GM12878 (cell line): ENCODE measurements around the gene MIA. TPM values are rescaled to one million over a fixed set of nuclear protein-coding genes. Genes with fewer than 3 reads are reported as not detected.

ENCODE experiments used
- ATAC-seq: fragments of 200-7000 bp; cut with Tn5 transposase; 3 replicates; pipeline ENCODE4 v1.9.1; 2020; ENCODE audit warnings: mild to moderate bottlenecking, moderate library complexity
- BruUV-seq: library from RNA; stranded (reverse); fragments of 400-500 nt; replicated peaks from 2 replicates; lab custom pipeline; 2021; lab: Mats Ljungman, UMichigan
- CTCF ChIA-PET: fragments of 300-600 bp; sonication (Branson Sonifier 250); formaldehyde crosslinking; extraction: SDS; loops from one replicate; lab custom pipeline; 2021; ENCODE audit warnings: inconsistent platforms; lab: Yijun Ruan, JAX
- POLR2A ChIA-PET: fragments of 350-600 bp; formaldehyde crosslinking; extraction: SDS; loops from one replicate; lab custom pipeline; 2021; ENCODE audit warnings: inconsistent platforms; lab: Charles Lee
- RAD21 ChIA-PET: fragments of 300-600 bp; sonication (Branson Sonifier 250); formaldehyde crosslinking; loops from one replicate; lab custom pipeline; 2023; ENCODE audit warnings: antibody characterized with exemption; ENCODE audit not compliant: unreplicated experiment; lab: Charles Lee
- SMC1A ChIA-PET: fragments of 300-600 bp; sonication (Branson Sonifier 250); formaldehyde crosslinking; loops from one replicate; lab custom pipeline; 2023; ENCODE audit not compliant: unreplicated experiment, uncharacterized antibody; lab: Charles Lee
- DNase-seq: peaks from one replicate; pipeline ENCODE4 v3.0.0-alpha.2; 2011; ENCODE audit warnings: low read depth, low spot score
- FAIRE-seq: peaks from 3 replicates; lab custom pipeline; 2011; peaks lifted over from hg19 to GRCh38; lab: Jason Lieb, UNC
- H2AFZ ChIP-seq: 2 replicates; pipeline ENCODE4 v1.6.0; 2011; ENCODE audit warnings: low read depth, low read length, control low read depth; ENCODE audit not compliant: control insufficient read depth
- H3K27ac ChIP-seq: 2 replicates; pipeline ENCODE4 v1.5.1; 2011; ENCODE audit warnings: control low read depth; ENCODE audit not compliant: control insufficient read depth, insufficient read depth
- H3K27me3 ChIP-seq, 2 experiments: replicated peaks in 1 of 2; 2 replicates each; pipeline versions ENCODE4 v1.6.0 to v1.6.1; 2011; ENCODE audit warnings: low read length in 1 of 2; ENCODE audit not compliant: control insufficient read depth in 2 of 2, insufficient read depth in 2 of 2
- H3K36me3 ChIP-seq, 2 experiments: 2 replicates each; pipeline ENCODE4 v1.5.1; 2011; ENCODE audit warnings: low read length in 1 of 2; ENCODE audit not compliant: control insufficient read depth in 2 of 2, insufficient read depth in 2 of 2
- H3K4me1 ChIP-seq: 2 replicates; pipeline ENCODE4 v1.6.1; 2011; ENCODE audit warnings: mild to moderate bottlenecking, low read length, moderate library complexity, mixed read lengths; ENCODE audit not compliant: control insufficient read depth, insufficient read depth
- H3K4me2 ChIP-seq: 2 replicates; pipeline ENCODE4 v1.6.0; 2011; ENCODE audit warnings: control low read depth; ENCODE audit not compliant: control insufficient read depth, insufficient read depth
- H3K4me3 ChIP-seq: fragments of 200-600 bp; sonication (generic); 2 replicates; pipeline ENCODE4 v1.5.1; 2016
- H3K79me2 ChIP-seq: 2 replicates; pipeline ENCODE4 v1.6.0; 2011; ENCODE audit warnings: low read length; ENCODE audit not compliant: control insufficient read depth, insufficient read depth
- H3K9ac ChIP-seq: 2 replicates; pipeline ENCODE4 v1.8.0; 2011; ENCODE audit warnings: low read length, control low read depth, mixed read lengths; ENCODE audit not compliant: control insufficient read depth, insufficient read depth
- H3K9me3 ChIP-seq: replicated peaks from 3 replicates; pipeline ENCODE4 v1.5.1; 2011; ENCODE audit warnings: mild to moderate bottlenecking, low read length; ENCODE audit not compliant: control insufficient read depth, insufficient read depth
- H4K20me1 ChIP-seq: 2 replicates; pipeline ENCODE4 v1.6.0; 2011; ENCODE audit not compliant: control insufficient read depth, insufficient read depth
- BCL11A ChIP-seq: IDR thresholded peaks from 2 replicates; pipeline ENCODE4 v1.6.1; 2011; ENCODE audit warnings: low read depth, low read length
- CREB1 ChIP-seq: IDR thresholded peaks from 2 replicates; pipeline ENCODE4 v1.6.1; 2012; ENCODE audit warnings: low read depth, mild to moderate bottlenecking, inconsistent platforms
- FOXK2 ChIP-seq: fragments of 450-650 bp; IDR thresholded peaks from 2 replicates; pipeline ENCODE4 v1.6.1; 2017; ENCODE audit warnings: mild to moderate bottlenecking, moderate library complexity
- KAT2A ChIP-seq: conservative IDR thresholded peaks from 2 replicates; pipeline ENCODE4 v1.6.1; 2011; ENCODE audit warnings: low read depth, low read length; ENCODE audit not compliant: control insufficient read depth
- MTA2 ChIP-seq: fragments of 450-650 bp; IDR thresholded peaks from 2 replicates; pipeline ENCODE4 v1.6.1; 2016; ENCODE audit warnings: low read depth, mild to moderate bottlenecking, moderate library complexity
- MTA3 ChIP-seq: IDR thresholded peaks from 2 replicates; pipeline ENCODE4 v1.6.1; 2012; ENCODE audit warnings: low read length, inconsistent platforms, borderline replicate concordance
- NR2C2 ChIP-seq: IDR thresholded peaks from 2 replicates; pipeline ENCODE4 v1.6.1; 2011; ENCODE audit warnings: borderline replicate concordance, low read depth; ENCODE audit not compliant: control insufficient read depth, insufficient read length
- RB1 ChIP-seq: fragments of 450-650 bp; formaldehyde crosslinking; IDR thresholded peaks from 2 replicates; pipeline ENCODE4 v1.6.1; 2017; ENCODE audit warnings: mild to moderate bottlenecking, borderline replicate concordance
- SIN3A ChIP-seq: IDR thresholded peaks from 2 replicates; pipeline ENCODE4 v1.6.1; 2012; ENCODE audit warnings: low read depth, low read length, improper control_type of control experiment
- SMAD5 ChIP-seq: IDR thresholded peaks from 2 replicates; pipeline ENCODE4 v1.6.1; 2016; ENCODE audit warnings: antibody characterized with exemption, low read depth
- ZNF217 ChIP-seq: fragments of 450-650 bp; IDR thresholded peaks from 2 replicates; pipeline ENCODE4 v1.6.1; 2017; ENCODE audit warnings: antibody characterized with exemption, mild to moderate bottlenecking
- ZNF384 ChIP-seq: IDR thresholded peaks from 2 replicates; pipeline ENCODE4 v1.6.1; 2012; ENCODE audit warnings: low read depth, mild to moderate bottlenecking, low read length, improper control_type of control experiment, borderline replicate concordance
- WGBS: methylation state at CpG from one replicate; pipeline ENCODE4 v1.1.6; 2016; ENCODE audit warnings: low lambda C conversion rate; ENCODE audit not compliant: insufficient replicate concordance, insufficient coverage; ENCODE audit errors: missing lambda C conversion rate; 5-methylcytosine and 5-hydroxymethylcytosine counted together
- in situ Hi-C: fragments of 300-500 bp; cut with MboI; formaldehyde crosslinking; loops from 9 replicates; pipeline ENCODE4 v1.14.3; 2018; ENCODE audit warnings: mixed read lengths
- intact Hi-C: fragments of 100-400 bp; cut with micrococcal nuclease; formaldehyde crosslinking; loops from one replicate; pipeline ENCODE4 v1.14.2; 2022; ENCODE audit not compliant: unreplicated experiment
- polyA plus RNA-seq, 11 experiments: library from polyadenylated mRNA; depleted of rRNA in 4 of 11; unstranded in 6 of 11; stranded (reverse) in 5 of 11; fragments of >200 nt; fragmentation: Nextera tagmentation in 4 of 11; fragmentation: Illumina TruSeq in 1 of 11; extraction: Ambion mirVana in 4 of 11; extraction: Trizol in 1 of 11; gene quantifications; 1 replicate in 1 of 11; 2 replicates in 10 of 11; pipeline versions ENCODE4 v1.2.1 to v1.2.3, GENCODE V29; 2011 to 2016; ENCODE audit warnings: inconsistent platforms in 2 of 11, missing spikeins in 2 of 11, low read depth in 1 of 11
- total RNA-seq, 4 experiments: library from RNA; depleted of rRNA in 3 of 4; stranded (reverse); fragments of >200 nt in 3 of 4; fragmentation: Illumina TruSeq in 1 of 4; extraction: Trizol in 1 of 4; gene quantifications; 2 replicates each; pipeline versions ENCODE4 v1.2.1 to v1.2.3, GENCODE V29; 2013 to 2021
- TF ChIP-seq, protein P1 (sequence below): IDR thresholded peaks from 2 replicates; pipeline ENCODE4 v1.6.1; 2011; ENCODE audit warnings: borderline replicate concordance, low read depth, mild to moderate bottlenecking, moderate library complexity, low read length; ENCODE audit not compliant: insufficient read depth, poor library complexity, severe bottlenecking
- TF ChIP-seq, protein P2 (sequence below): fragments of 150-350 bp; IDR thresholded peaks from 2 replicates; pipeline ENCODE4 v1.6.1; 2014; ENCODE audit warnings: mild to moderate bottlenecking, low read depth, low read length
- TF ChIP-seq, protein P3 (sequence below): fragments of 450-650 bp; formaldehyde crosslinking; IDR thresholded peaks from 2 replicates; pipeline ENCODE4 v1.4.0; 2020; ENCODE audit warnings: mild to moderate bottlenecking, moderate library complexity

MIA gene
- total and polyA plus RNA-seq, 10 of the 15 experiments (the other 5 are each of a cell fraction or from before 2014, with no cell fraction given), result 0.16 to 2.7 (median 1.4) TPM; not detected in 3

DNA sequence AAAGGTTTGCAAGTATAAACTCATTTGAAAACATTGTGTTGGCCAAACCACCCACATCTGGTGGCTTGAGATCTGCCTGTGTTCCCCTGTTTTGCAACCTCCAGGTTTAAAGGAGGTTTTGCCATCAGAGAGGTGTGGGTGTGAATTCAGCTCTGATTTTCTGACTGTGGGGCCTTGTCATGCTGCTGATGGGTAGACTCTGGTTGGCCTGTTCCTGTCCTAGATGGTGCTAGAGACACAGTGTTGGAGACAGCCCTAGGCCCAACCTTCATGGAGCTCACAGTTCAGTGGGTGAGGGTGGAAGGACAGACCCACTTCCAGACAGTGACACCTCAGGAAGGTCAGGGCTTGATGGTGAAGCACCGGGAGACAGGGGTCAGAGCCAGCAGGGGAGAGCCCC lies 10.2 kb downstream of the MIA start (continued):
- no peak for TF ChIP-seq SIN3A

DNA sequence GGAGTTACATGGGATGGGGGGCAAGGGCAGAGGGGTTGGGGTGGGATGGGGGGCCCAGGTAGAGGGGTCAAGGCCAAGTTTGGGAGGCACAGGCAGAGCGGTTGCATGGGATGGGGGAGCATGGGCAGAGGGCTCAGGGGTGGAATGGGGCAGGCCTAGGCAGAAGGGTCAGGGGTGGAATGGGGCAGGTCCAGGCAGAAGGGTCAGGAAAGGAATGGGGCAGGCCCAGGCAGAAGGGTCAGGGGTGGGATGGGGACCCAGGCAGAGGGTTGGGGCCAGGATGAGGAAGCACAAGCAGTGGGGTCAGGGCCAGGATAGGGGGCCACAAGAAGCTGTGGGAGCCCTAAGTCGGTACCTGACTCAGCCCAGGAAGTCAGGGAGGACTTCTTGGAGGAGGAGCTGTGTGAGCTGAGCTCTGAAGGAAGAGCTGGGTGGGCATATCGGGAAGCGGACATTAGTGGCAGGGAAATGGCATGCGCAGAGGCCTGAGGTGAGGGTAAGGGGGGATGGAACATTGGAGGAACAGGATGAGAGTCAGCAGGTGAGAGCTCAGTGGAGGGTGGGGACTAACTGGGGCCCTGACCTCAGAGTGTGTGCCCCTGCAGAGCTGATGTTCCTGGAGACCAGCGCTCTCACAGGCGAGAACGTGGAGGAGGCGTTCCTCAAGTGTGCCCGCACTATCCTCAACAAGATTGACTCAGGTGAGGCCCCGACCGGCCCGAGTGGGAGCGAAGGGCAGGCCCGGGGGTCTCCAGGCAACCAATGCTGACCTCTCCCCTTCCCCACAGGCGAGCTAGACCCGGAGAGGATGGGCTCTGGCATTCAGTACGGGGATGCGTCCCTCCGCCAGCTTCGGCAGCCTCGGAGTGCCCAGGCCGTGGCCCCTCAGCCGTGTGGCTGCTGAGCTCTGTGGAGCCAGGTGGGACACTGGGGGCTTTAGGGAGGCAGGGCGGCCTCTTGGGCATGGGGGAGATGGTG lies 11.0 kb downstream of the MIA start:
- in situ Hi-C loops, result no loop called here
- Histone ChIP-seq H3K36me3 (no peaks in the 10 kb centered on the region), H3K4me3 (no peak overlapping the region), H3K79me2 (no peaks in the 10 kb centered on the region), H3K9me3 (no peaks in the 10 kb centered on the region), H3K27ac (no peak overlapping the region), H3K9ac (no peak overlapping the region), H3K4me2 (no peak overlapping the region), H2AFZ (no peak overlapping the region), H4K20me1 (no peaks in the 10 kb centered on the region), H3K4me1 (peaks cover 1% of the 10 kb centered on the region; the same call in 1 of the 2 replicates), H3K27me3 (no peaks in the 10 kb centered on the region)
- intact Hi-C loops, result no loop called here
- 96% methylated on average over 24 of the region's 25 CpGs for WGBS
- ChIA-PET SMC1A (no interaction called here), CTCF (interaction anchor here (1.5 kb wide), 1 partner anchor 8 kb away, joined by 5 read pairs; the partner anchor contains the start of gene RAB4B), RAD21 (interaction anchor here (1.0 kb wide), 1 partner anchor 9 kb away, joined by 4 read pairs; the partner anchor contains the start of gene RAB4B), POLR2A (interaction anchor here (1.8 kb wide), 1 partner anchor 8 kb away, joined by 10 read pairs; the partner anchor contains the start of gene RAB4B)
- no peak for DNase-seq
- FAIRE-seq, result no peak
- BruUV-seq, result no TSS peak
- no peak for ATAC-seq
- TF ChIP-seq CREB1 (no peak), BCL11A (no peak), FOXK2 (no peak), MTA3 (no peak), MTA2 (no peak), SMAD5 (no peak), ZNF217 (no peak), ZNF384 (no peak), NR2C2 (no peak), KAT2A (no peak), RB1 (no peak)
- TF ChIP-seq, protein P1, sequence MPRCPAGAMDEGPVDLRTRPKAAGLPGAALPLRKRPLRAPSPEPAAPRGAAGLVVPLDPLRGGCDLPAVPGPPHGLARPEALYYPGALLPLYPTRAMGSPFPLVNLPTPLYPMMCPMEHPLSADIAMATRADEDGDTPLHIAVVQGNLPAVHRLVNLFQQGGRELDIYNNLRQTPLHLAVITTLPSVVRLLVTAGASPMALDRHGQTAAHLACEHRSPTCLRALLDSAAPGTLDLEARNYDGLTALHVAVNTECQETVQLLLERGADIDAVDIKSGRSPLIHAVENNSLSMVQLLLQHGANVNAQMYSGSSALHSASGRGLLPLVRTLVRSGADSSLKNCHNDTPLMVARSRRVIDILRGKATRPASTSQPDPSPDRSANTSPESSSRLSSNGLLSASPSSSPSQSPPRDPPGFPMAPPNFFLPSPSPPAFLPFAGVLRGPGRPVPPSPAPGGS, result no peak
- TF ChIP-seq, protein P2, sequence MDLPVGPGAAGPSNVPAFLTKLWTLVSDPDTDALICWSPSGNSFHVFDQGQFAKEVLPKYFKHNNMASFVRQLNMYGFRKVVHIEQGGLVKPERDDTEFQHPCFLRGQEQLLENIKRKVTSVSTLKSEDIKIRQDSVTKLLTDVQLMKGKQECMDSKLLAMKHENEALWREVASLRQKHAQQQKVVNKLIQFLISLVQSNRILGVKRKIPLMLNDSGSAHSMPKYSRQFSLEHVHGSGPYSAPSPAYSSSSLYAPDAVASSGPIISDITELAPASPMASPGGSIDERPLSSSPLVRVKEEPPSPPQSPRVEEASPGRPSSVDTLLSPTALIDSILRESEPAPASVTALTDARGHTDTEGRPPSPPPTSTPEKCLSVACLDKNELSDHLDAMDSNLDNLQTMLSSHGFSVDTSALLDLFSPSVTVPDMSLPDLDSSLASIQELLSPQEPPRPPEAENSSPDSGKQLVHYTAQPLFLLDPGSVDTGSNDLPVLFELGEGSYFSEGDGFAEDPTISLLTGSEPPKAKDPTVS, result no peak
- TF ChIP-seq, protein P3, sequence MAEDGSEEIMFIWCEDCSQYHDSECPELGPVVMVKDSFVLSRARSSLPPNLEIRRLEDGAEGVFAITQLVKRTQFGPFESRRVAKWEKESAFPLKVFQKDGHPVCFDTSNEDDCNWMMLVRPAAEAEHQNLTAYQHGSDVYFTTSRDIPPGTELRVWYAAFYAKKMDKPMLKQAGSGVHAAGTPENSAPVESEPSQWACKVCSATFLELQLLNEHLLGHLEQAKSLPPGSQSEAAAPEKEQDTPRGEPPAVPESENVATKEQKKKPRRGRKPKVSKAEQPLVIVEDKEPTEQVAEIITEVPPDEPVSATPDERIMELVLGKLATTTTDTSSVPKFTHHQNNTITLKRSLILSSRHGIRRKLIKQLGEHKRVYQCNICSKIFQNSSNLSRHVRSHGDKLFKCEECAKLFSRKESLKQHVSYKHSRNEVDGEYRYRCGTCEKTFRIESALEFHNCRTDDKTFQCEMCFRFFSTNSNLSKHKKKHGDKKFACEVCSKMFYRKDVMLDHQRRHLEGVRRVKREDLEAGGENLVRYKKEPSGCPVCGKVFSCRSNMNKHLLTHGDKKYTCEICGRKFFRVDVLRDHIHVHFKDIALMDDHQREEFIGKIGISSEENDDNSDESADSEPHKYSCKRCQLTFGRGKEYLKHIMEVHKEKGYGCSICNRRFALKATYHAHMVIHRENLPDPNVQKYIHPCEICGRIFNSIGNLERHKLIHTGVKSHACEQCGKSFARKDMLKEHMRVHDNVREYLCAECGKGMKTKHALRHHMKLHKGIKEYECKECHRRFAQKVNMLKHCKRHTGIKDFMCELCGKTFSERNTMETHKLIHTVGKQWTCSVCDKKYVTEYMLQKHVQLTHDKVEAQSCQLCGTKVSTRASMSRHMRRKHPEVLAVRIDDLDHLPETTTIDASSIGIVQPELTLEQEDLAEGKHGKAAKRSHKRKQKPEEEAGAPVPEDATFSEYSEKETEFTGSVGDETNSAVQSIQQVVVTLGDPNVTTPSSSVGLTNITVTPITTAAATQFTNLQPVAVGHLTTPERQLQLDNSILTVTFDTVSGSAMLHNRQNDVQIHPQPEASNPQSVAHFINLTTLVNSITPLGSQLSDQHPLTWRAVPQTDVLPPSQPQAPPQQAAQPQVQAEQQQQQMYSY, result no peak
